ENCODE data around the gene GLDN. TPM values are rescaled to one million over a fixed set of nuclear protein-coding genes. Genes with fewer than 3 reads are reported as not detected.

The GLDN gene
- total RNA-seq, 1 experiment from 2014 or later: 0.77 TPM

DNA sequence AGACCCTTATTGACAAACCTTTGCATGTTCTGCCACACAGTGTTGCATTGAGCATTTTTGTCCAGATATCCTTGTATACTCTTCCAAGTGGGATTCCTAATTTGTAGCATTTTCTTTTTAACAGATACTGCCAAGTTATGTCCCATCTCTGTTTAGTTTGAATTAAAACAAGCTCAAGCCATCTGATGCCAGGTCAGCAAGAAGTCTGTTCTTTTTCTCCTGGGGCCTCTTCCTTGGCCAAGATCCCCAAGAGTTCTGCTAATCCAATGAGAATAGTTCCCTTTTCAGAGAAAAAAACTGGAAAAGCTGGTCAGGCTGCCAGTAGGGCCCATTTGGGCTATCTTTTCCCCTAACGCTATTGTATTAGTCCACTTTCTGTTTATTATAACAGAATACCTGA lies 29.8 kb downstream of the GLDN start:
- no peak for TF ChIP-seq FOXJ3 (CRISPR knock-in tag; IDR thresholded peaks at IDR 0.05; ENCODE audit: borderline replicate concordance)
- TF ChIP-seq IRF2 (CRISPR knock-in tag; IDR thresholded peaks at IDR 0.05; ENCODE audit: borderline replicate concordance, low read depth): no peak
- no peak for TF ChIP-seq NFYB (CRISPR knock-in tag; conservative IDR thresholded peaks at IDR 0.05; ENCODE audit: low read depth)
- TF ChIP-seq, protein P1, sequence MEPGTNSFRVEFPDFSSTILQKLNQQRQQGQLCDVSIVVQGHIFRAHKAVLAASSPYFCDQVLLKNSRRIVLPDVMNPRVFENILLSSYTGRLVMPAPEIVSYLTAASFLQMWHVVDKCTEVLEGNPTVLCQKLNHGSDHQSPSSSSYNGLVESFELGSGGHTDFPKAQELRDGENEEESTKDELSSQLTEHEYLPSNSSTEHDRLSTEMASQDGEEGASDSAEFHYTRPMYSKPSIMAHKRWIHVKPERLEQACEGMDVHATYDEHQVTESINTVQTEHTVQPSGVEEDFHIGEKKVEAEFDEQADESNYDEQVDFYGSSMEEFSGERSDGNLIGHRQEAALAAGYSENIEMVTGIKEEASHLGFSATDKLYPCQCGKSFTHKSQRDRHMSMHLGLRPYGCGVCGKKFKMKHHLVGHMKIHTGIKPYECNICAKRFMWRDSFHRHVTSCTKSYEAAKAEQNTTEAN (CRISPR knock-in tag; IDR thresholded peaks at IDR 0.05): no peak
- TF ChIP-seq, protein P2, sequence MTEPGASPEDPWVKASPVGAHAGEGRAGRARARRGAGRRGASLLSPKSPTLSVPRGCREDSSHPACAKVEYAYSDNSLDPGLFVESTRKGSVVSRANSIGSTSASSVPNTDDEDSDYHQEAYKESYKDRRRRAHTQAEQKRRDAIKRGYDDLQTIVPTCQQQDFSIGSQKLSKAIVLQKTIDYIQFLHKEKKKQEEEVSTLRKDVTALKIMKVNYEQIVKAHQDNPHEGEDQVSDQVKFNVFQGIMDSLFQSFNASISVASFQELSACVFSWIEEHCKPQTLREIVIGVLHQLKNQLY (CRISPR knock-in tag; IDR thresholded peaks at IDR 0.05): no peak
- TF ChIP-seq ZNF219 (CRISPR knock-in tag; IDR thresholded peaks at IDR 0.05; ENCODE audit: borderline replicate concordance): no peak
- no peak for TF ChIP-seq TEAD4 (CRISPR knock-in tag; IDR thresholded peaks at IDR 0.05)
- TF ChIP-seq NFE2L1 (CRISPR knock-in tag; IDR thresholded peaks at IDR 0.05): no peak
- TF ChIP-seq, protein P3, sequence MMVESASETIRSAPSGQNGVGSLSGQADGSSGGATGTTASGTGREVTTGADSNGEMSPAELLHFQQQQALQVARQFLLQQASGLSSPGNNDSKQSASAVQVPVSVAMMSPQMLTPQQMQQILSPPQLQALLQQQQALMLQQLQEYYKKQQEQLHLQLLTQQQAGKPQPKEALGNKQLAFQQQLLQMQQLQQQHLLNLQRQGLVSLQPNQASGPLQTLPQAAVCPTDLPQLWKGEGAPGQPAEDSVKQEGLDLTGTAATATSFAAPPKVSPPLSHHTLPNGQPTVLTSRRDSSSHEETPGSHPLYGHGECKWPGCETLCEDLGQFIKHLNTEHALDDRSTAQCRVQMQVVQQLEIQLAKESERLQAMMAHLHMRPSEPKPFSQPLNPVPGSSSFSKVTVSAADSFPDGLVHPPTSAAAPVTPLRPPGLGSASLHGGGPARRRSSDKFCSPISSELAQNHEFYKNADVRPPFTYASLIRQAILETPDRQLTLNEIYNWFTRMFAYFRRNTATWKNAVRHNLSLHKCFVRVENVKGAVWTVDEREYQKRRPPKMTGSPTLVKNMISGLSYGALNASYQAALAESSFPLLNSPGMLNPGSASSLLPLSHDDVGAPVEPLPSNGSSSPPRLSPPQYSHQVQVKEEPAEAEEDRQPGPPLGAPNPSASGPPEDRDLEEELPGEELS (CRISPR knock-in tag; IDR thresholded peaks at IDR 0.05): no peak
- Mint-ChIP-seq H3K4me1 (peaks cover 4% of the 10 kb centered on the region; the same call in 1 of the 2 replicates), H3K27me3 (ENCODE audit: low read depth) (no peaks in the 10 kb centered on the region), H3K9me3 (no peaks in the 10 kb centered on the region), H3K4me3 (no peak overlapping the region), H3K27ac (no peak overlapping the region), H3K36me3 (no peaks in the 10 kb centered on the region)
- ATAC-seq (no peak), DNase-seq (ENCODE audit: low spot score) (no peak)
- ChIA-PET POLR2A (interaction anchor here (0.6 kb wide), 1 partner anchor 18 kb away, joined by 3 read pairs; no protein-coding TSS in a partner anchor), CTCF (interaction anchor here (1.2 kb wide), 1 partner anchor 208 kb away, joined by 3 read pairs; no protein-coding TSS in a partner anchor)

DNA sequence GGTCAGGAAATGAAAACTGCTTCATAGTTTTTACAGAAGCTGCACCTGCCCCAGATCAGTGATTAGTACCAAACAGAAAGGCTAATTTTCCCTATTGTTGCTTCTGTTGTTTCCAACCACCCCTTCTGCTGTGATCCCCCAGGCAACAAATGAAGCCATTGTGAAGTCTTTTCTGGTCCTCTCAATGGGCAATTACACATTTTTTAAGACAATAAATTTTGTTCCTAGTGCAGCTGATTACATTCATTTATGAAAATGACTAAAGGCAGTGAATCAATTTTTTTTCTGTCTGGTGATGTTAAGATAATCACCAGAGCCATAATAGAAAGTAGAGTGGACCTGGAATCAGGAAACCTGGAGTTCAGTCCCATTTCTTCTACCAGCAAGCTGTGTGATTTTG lies 32.7 kb downstream of the GLDN start:
- peaks cover 2% of the 10 kb centered on the region; the same call in 1 of the 2 replicates for H3K4me1 Mint-ChIP-seq
- no peaks in the 10 kb centered on the region for H3K36me3 Mint-ChIP-seq
- ChIA-PET CTCF (interaction anchor here (1.9 kb wide), 1 partner anchor 28 kb away, joined by 5 read pairs; no protein-coding TSS in a partner anchor), POLR2A (no interaction called here)
- DNase-seq (ENCODE audit: low spot score) (no peak), ATAC-seq (no peak)
- TF ChIP-seq, protein P4, sequence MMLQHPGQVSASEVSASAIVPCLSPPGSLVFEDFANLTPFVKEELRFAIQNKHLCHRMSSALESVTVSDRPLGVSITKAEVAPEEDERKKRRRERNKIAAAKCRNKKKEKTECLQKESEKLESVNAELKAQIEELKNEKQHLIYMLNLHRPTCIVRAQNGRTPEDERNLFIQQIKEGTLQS (CRISPR knock-in tag; conservative IDR thresholded peaks at IDR 0.05): no peak
- TF ChIP-seq, protein P5, sequence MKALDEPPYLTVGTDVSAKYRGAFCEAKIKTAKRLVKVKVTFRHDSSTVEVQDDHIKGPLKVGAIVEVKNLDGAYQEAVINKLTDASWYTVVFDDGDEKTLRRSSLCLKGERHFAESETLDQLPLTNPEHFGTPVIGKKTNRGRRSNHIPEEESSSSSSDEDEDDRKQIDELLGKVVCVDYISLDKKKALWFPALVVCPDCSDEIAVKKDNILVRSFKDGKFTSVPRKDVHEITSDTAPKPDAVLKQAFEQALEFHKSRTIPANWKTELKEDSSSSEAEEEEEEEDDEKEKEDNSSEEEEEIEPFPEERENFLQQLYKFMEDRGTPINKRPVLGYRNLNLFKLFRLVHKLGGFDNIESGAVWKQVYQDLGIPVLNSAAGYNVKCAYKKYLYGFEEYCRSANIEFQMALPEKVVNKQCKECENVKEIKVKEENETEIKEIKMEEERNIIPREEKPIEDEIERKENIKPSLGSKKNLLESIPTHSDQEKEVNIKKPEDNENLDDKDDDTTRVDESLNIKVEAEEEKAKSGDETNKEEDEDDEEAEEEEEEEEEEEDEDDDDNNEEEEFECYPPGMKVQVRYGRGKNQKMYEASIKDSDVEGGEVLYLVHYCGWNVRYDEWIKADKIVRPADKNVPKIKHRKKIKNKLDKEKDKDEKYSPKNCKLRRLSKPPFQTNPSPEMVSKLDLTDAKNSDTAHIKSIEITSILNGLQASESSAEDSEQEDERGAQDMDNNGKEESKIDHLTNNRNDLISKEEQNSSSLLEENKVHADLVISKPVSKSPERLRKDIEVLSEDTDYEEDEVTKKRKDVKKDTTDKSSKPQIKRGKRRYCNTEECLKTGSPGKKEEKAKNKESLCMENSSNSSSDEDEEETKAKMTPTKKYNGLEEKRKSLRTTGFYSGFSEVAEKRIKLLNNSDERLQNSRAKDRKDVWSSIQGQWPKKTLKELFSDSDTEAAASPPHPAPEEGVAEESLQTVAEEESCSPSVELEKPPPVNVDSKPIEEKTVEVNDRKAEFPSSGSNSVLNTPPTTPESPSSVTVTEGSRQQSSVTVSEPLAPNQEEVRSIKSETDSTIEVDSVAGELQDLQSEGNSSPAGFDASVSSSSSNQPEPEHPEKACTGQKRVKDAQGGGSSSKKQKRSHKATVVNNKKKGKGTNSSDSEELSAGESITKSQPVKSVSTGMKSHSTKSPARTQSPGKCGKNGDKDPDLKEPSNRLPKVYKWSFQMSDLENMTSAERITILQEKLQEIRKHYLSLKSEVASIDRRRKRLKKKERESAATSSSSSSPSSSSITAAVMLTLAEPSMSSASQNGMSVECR (CRISPR knock-in tag; IDR thresholded peaks at IDR 0.05; ENCODE audit: borderline replicate concordance): no peak
- TF ChIP-seq ZNF263 (CRISPR knock-in tag; IDR thresholded peaks at IDR 0.05; ENCODE audit: low read depth): no peak
- no peak for TF ChIP-seq ZNF423 (CRISPR knock-in tag; IDR thresholded peaks at IDR 0.05)
- TF ChIP-seq FOXK1 (CRISPR knock-in tag; IDR thresholded peaks at IDR 0.05): no peak
- no peak for TF ChIP-seq NR2C2 (CRISPR knock-in tag; IDR thresholded peaks at IDR 0.05)
- TF ChIP-seq JUN (CRISPR knock-in tag; IDR thresholded peaks at IDR 0.05): no peak
- TF ChIP-seq, protein P6, sequence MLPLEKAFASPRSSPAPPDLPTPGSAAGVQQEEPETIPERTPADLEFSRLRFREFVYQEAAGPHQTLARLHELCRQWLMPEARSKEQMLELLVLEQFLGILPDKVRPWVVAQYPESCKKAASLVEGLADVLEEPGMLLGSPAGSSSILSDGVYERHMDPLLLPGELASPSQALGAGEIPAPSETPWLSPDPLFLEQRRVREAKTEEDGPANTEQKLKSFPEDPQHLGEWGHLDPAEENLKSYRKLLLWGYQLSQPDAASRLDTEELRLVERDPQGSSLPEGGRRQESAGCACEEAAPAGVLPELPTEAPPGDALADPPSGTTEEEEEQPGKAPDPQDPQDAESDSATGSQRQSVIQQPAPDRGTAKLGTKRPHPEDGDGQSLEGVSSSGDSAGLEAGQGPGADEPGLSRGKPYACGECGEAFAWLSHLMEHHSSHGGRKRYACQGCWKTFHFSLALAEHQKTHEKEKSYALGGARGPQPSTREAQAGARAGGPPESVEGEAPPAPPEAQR (CRISPR knock-in tag; IDR thresholded peaks at IDR 0.05): no peak
- no peak for TF ChIP-seq FOXP1 (CRISPR knock-in tag; IDR thresholded peaks at IDR 0.05; ENCODE audit: borderline replicate concordance)
- TF ChIP-seq, protein P7, sequence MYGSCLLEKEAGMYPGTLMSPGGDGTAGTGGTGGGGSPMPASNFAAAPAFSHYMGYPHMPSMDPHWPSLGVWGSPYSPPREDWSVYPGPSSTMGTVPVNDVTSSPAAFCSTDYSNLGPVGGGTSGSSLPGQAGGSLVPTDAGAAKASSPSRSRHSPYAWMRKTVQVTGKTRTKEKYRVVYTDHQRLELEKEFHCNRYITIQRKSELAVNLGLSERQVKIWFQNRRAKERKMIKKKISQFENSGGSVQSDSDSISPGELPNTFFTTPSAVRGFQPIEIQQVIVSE (CRISPR knock-in tag; IDR thresholded peaks at IDR 0.05; ENCODE audit: borderline replicate concordance): no peak
- TF ChIP-seq, protein P8, sequence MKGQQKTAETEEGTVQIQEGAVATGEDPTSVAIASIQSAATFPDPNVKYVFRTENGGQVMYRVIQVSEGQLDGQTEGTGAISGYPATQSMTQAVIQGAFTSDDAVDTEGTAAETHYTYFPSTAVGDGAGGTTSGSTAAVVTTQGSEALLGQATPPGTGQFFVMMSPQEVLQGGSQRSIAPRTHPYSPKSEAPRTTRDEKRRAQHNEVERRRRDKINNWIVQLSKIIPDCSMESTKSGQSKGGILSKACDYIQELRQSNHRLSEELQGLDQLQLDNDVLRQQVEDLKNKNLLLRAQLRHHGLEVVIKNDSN (CRISPR knock-in tag; IDR thresholded peaks at IDR 0.05): no peak
- no peak for TF ChIP-seq ZNF219 (CRISPR knock-in tag; IDR thresholded peaks at IDR 0.05; ENCODE audit: borderline replicate concordance)
- H3K27me3 Mint-ChIP-seq (ENCODE audit: low read depth): no peaks in the 10 kb centered on the region
- H3K9me3 Mint-ChIP-seq: no peaks in the 10 kb centered on the region
- no peak overlapping the region for H3K27ac Mint-ChIP-seq
- no peak overlapping the region for H3K4me3 Mint-ChIP-seq

Data from WTC11 (cell line).